Brain microvascular endothelial cell (primary cell): Measurements from ENCODE around the gene RAD21L1.

ENCODE experiments used
- DNase-seq: peaks from one replicate; pipeline ENCODE4 v3.0.0-alpha.2; 2020
- H3K27ac ChIP-seq: fragments of 250-450 bp; sonication (Bioruptor Pico); 2 replicates; pipeline ENCODE4 v1.5.1; 2020; ENCODE audit warnings: mild to moderate bottlenecking, moderate library complexity
- H3K27me3 ChIP-seq: fragments of 250-450 bp; sonication (Bioruptor Pico); replicated peaks from 2 replicates; pipeline ENCODE4 v1.5.1; 2020; ENCODE audit warnings: mild to moderate bottlenecking
- H3K36me3 ChIP-seq: fragments of 250-450 bp; sonication (Bioruptor Pico); replicated peaks from 2 replicates; pipeline ENCODE4 v1.5.1; 2020; ENCODE audit warnings: mild to moderate bottlenecking
- H3K4me3 ChIP-seq: 2 replicates; pipeline ENCODE4 v1.5.1; 2011; ENCODE audit warnings: low read depth, mild to moderate bottlenecking, control low read depth, low read length, moderate library complexity
- CTCF ChIP-seq: IDR thresholded peaks from 2 replicates; pipeline ENCODE4 v1.5.1; 2011; ENCODE audit warnings: low read depth, mild to moderate bottlenecking, moderate library complexity, low read length, control low read depth, inconsistent platforms; ENCODE audit errors: missing control alignments
- in situ Hi-C: cut with HindIII; loops from 2 replicates; pipeline ENCODE4 v1.10.0; 2017; ENCODE audit warnings: low sequenced_read_pairs, low pct_ligation_motif_present

The RAD21L1 gene

GRCh38 chr20:1283522-1284510, 58.0 kb downstream of the RAD21L1 start:
- no peak for DNase-seq
- Histone ChIP-seq H3K27ac (no peak overlapping the region), H3K27me3 (no peaks in the 10 kb centered on the region), H3K36me3 (no peaks in the 10 kb centered on the region), H3K4me3 (no peak overlapping the region)
- no peak for TF ChIP-seq CTCF
- in situ Hi-C loops, result no loop called here

GRCh38 chr20:1286267-1287024, 60.6 kb downstream of the RAD21L1 start:
- no peak for DNase-seq
- no peaks in the 10 kb centered on the region for H3K36me3 ChIP-seq
- no peak for TF ChIP-seq CTCF
- in situ Hi-C loops, result no loop called here
- H3K27ac ChIP-seq, result no peak overlapping the region
- H3K4me3 ChIP-seq, result no peak overlapping the region
- H3K27me3 ChIP-seq, result no peaks in the 10 kb centered on the region

GRCh38 chr20:1287306-1287705, 61.5 kb downstream of the RAD21L1 start:
- TF ChIP-seq CTCF, result no peak
- no peak for DNase-seq
- Histone ChIP-seq H3K27me3 (no peaks in the 10 kb centered on the region), H3K36me3 (no peaks in the 10 kb centered on the region), H3K27ac (no peak overlapping the region), H3K4me3 (no peak overlapping the region)
- in situ Hi-C loops, result no loop called here

- TF ChIP-seq CTCF, result no peak
- DNase-seq, result no peak
- no peaks in the 10 kb centered on the region for H3K27me3 ChIP-seq
- in situ Hi-C loops, result no loop called here
- no peak overlapping the region for H3K4me3 ChIP-seq
- H3K27ac ChIP-seq, result no peak overlapping the region
- no peaks in the 10 kb centered on the region for H3K36me3 ChIP-seq
These were observed 62.1 kb downstream of the RAD21L1 start for GRCh38 chr20:1287787-1288569.

- H3K4me3 ChIP-seq, result no peak overlapping the region
- no peaks in the 10 kb centered on the region for H3K27me3 ChIP-seq
- H3K27ac ChIP-seq, result no peak overlapping the region
- peak; percentile 26 for DNase-seq
- TF ChIP-seq CTCF, result no peak
- H3K36me3 ChIP-seq, result no peaks in the 10 kb centered on the region
- in situ Hi-C loops, result no loop called here
These were observed 65.4 kb downstream of the RAD21L1 start for GRCh38 chr20:1291191-1291741.
